ENCODE results near the gene ZNF75A. TPM values are rescaled to one million over a fixed set of nuclear protein-coding genes. Genes with fewer than 3 reads are reported as not detected.

The ZNF75A gene
- total RNA-seq (2014; rRNA removed) (15.9 and 20.1 TPM in 2 replicates), Bru-seq, nascent RNA (percentile 86 among the genes with signal in this experiment), BruChase-seq, experiment 1, labeled RNA remaining after a 6-hour chase (percentile 78 among the genes with signal in this experiment), BruChase-seq, experiment 2, labeled RNA remaining after a 2-hour chase (percentile 87 among the genes with signal in this experiment)
- long read RNA-seq, partial matches to known transcripts: 7 of 41 reads
- long read RNA-seq, other reads (novel, unspliced or antisense): 22 of 41 reads

DNA sequence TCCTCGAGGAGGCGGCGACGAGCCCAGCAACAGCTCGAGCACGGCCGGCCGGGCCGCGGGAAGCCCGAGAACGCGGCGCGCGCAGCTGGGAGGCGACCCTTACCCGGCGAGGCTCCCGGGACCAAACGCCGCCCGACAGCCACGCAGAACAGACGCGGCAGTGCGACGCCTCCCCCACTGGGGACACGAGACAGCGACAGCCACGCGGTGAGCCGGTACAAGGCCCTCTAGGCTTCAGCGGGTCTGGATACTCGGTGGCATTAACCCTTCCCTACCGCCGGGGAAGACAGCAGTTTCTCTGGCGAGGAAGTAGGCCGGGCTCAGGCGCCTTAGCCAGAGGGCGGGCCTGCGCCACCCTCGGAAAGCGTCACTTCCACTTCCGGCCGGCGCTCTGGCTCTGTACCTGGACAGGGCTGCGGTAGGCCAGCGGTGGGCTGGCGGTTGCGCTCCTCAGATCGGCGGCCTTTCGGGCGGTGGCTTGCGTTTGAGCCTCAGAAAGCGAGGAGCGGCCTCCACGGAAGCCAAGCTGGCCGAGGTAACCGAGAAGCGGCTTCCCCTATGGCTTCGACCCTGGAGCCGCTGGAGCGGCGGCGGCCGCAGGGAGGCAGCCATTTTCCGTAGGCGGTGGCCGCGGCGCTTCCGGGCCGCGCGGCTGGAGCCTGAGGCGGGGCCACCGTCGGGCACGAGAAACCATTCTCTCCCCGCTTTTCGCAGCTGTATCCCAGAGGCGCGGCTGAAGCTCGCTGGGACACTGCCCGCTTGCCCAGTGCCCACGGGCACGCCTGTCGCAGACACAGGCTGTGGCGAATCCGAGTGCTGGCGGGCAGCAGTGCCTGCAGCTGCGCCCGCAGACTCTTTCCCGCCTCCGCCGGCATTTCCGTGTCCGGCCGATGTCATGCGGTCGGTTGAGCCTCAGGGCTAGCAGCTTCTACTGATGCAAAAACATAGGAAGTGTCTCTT, at the start of gene ZNF75A, which contains the start of gene TIGD7:
ZNF75A (plus strand) TSS at position 389 of the 960 bp plus-strand sequence. CDS start 2,932 bp downstream, outside the sequence.
TIGD7 (minus strand) TSS at position 322 of the 960 bp plus-strand sequence. CDS start 4,816 bp downstream, outside the sequence.
- TF ChIP-seq EZH2phosphoT487 (IDR thresholded peaks at IDR 0.05; ENCODE audit: borderline replicate concordance, low read length): no peak
- TF ChIP-seq, protein P1, sequence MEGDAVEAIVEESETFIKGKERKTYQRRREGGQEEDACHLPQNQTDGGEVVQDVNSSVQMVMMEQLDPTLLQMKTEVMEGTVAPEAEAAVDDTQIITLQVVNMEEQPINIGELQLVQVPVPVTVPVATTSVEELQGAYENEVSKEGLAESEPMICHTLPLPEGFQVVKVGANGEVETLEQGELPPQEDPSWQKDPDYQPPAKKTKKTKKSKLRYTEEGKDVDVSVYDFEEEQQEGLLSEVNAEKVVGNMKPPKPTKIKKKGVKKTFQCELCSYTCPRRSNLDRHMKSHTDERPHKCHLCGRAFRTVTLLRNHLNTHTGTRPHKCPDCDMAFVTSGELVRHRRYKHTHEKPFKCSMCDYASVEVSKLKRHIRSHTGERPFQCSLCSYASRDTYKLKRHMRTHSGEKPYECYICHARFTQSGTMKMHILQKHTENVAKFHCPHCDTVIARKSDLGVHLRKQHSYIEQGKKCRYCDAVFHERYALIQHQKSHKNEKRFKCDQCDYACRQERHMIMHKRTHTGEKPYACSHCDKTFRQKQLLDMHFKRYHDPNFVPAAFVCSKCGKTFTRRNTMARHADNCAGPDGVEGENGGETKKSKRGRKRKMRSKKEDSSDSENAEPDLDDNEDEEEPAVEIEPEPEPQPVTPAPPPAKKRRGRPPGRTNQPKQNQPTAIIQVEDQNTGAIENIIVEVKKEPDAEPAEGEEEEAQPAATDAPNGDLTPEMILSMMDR (conservative IDR thresholded peaks at IDR 0.05; ENCODE audit: low read depth, low read length): no peak
- no peak for TF ChIP-seq EZH2 (IDR thresholded peaks at IDR 0.05; ENCODE audit: low read length, unreplicated experiment)
- BruUV-seq (replicated peaks): no TSS peak
- Histone ChIP-seq H3K9me3 (ENCODE audit: low read length) (no peaks in the 10 kb centered on the region), H4K20me1 (ENCODE audit: low read length) (no peaks in the 10 kb centered on the region), H2AFZ (ENCODE audit: low read length) (peak within 1 kb of the TSS; percentile 85), H3K4me1 (ENCODE audit: insufficient read depth, low read length) (peaks cover 6% of the 10 kb centered on the region), H3K4me3 (ENCODE audit: low read length) (peak within 1 kb of the TSS; percentile 84), H3K79me2 (ENCODE audit: low read length) (peaks cover 39% of the 10 kb centered on the region), H3K9me2 (replicated peaks; ENCODE audit: low read length) (no peaks in the 10 kb centered on the region), H3K36me3 (ENCODE audit: low read depth, low read length) (peaks cover 45% of the 10 kb centered on the region), H3F3A (ENCODE audit: low read length, unreplicated experiment) (no peaks in the 10 kb centered on the region), H3K27me3 (ENCODE audit: low read length) (no peaks in the 10 kb centered on the region), H3K4me2 (ENCODE audit: low read length) (peak within 1 kb of the TSS; percentile 87), H3K9ac (ENCODE audit: low read length) (peak within 1 kb of the TSS; percentile 95), H3K27ac (ENCODE audit: low read length) (peak within 1 kb of the TSS; percentile 80)
- ChIA-PET POLR2A (ENCODE audit: unreplicated experiment) (no interaction called here), CTCF (no interaction called here)
- DNase-seq (peak; percentile 84), ATAC-seq (peak; percentile 98)
- intact Hi-C loops (cut with micrococcal nuclease): no loop called here

DNA sequence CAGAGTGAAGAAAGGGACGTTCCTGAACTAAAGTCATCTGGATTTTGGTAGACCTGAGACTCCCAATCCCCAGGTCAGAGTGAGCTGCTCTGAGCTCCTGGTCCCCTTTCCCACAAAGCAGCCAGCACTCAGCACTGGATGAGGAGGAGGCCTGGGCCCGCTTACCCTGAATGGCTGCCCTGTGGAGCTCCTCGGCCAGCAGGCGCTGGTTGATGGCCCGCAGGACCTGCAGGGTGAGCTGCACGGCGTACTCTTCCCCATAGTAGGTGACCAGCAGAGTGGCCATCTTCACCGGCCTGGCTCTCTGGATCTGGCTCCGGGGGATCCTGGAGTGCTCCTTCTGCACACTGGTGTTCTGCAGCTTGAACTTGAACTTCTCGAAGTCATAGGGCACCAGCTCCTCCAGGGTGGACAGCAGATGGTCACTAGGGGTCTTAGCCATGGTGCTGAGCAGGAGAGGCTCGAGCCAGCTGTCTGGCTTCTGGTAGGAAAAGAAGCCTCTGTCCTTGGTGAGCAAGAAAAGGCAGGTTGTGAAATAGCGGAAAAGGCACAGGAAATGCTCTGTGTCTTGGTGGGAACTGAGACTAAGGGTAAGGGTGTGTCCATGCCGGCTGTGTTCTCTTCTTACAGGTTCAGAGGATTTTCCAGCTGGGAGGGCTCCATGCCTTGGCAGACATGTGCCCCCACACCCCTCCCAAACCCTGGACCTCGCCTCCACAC, 49.0 kb upstream of the ZNF75A start, which contains the start of gene MEFV:
MEFV (minus strand) TSS at position 488 of the 720 bp plus-strand sequence; CDS start at position 442, 46 bp downstream.
- TF ChIP-seq EZH2 (IDR thresholded peaks at IDR 0.05; ENCODE audit: low read length, unreplicated experiment): no peak
- TF ChIP-seq, protein P1 (conservative IDR thresholded peaks at IDR 0.05; ENCODE audit: low read depth, low read length): no peak
- no peak for TF ChIP-seq EZH2phosphoT487 (IDR thresholded peaks at IDR 0.05; ENCODE audit: borderline replicate concordance, low read length)
- Histone ChIP-seq H4K20me1 (ENCODE audit: low read length) (no peaks in the 10 kb centered on the region), H3K27me3 (ENCODE audit: low read length) (no peaks in the 10 kb centered on the region), H3K9ac (ENCODE audit: low read length) (no peak within 1 kb of the TSS), H3K9me2 (replicated peaks; ENCODE audit: low read length) (no peaks in the 10 kb centered on the region), H3K4me3 (ENCODE audit: low read length) (no peak within 1 kb of the TSS), H3K4me2 (ENCODE audit: low read length) (no peak within 1 kb of the TSS), H3K36me3 (ENCODE audit: low read depth, low read length) (no peaks in the 10 kb centered on the region), H3K9me3 (ENCODE audit: low read length) (no peaks in the 10 kb centered on the region), H2AFZ (ENCODE audit: low read length) (no peak within 1 kb of the TSS), H3K27ac (ENCODE audit: low read length) (no peak within 1 kb of the TSS), H3K4me1 (ENCODE audit: insufficient read depth, low read length) (no peaks in the 10 kb centered on the region), H3K79me2 (ENCODE audit: low read length) (no peaks in the 10 kb centered on the region), H3F3A (ENCODE audit: low read length, unreplicated experiment) (no peaks in the 10 kb centered on the region)
- DNase-seq (no peak), ATAC-seq (no peak)
- ChIA-PET POLR2A (ENCODE audit: unreplicated experiment) (no interaction called here), CTCF (no interaction called here)
- intact Hi-C loops (cut with micrococcal nuclease): no loop called here
- BruUV-seq (replicated peaks): no TSS peak
